Ovary (tissue), 9 donors: Measurements from ENCODE around the gene MCCC2. TPM values are rescaled to one million over a fixed set of nuclear protein-coding genes. Genes with fewer than 3 reads are reported as not detected.
A peak's percentile ranks its signal among the peaks of the same experiment; 100 is the strongest.

ENCODE experiments used
- DNase-seq, 5 donors: peaks; one replicate each; pipeline ENCODE4 v3.0.0-alpha.2; 2019 to 2020
- H3K27ac ChIP-seq, 2 donors: fragments of 200-600 bp; one replicate each; pipeline versions ENCODE4 v1.5.1 to v1.8.0; 2019 to 2022
- H3K27me3 ChIP-seq: fragments of 200-600 bp; one replicate; pipeline ENCODE4 v1.8.0; 2022
- H3K36me3 ChIP-seq: fragments of 200-600 bp; sonication (generic); one replicate; pipeline ENCODE4 v1.5.1; 2019
- H3K4me1 ChIP-seq: one replicate; pipeline ENCODE4 v1.8.1; 2013; ENCODE audit warnings: mild to moderate bottlenecking, moderate library complexity; ENCODE audit not compliant: insufficient read depth
- H3K4me3 ChIP-seq: fragments of 200-600 bp; sonication (generic); one replicate; pipeline ENCODE4 v1.5.1; 2017
- H3K9me3 ChIP-seq, 2 donors: fragments of 200-600 bp in 1 of 2; sonication (generic) in 1 of 2; one replicate each; pipeline versions ENCODE4 v1.5.1 to v1.8.1; 2013 to 2019; ENCODE audit warnings: mild to moderate bottlenecking in 1 of 2, moderate library complexity in 1 of 2
- EP300 ChIP-seq: sonication (generic); formaldehyde crosslinking; IDR thresholded peaks from one replicate; pipeline ENCODE4 v1.6.1; 2017; ENCODE audit warnings: antibody characterized with exemption
- POLR2A ChIP-seq: fragments of 450-650 bp; IDR thresholded peaks from one replicate; pipeline ENCODE4 v1.6.1; 2017; ENCODE audit warnings: antibody characterized with exemption, mild to moderate bottlenecking, moderate library complexity
- WGBS, 3 donors: extraction: QIAGEN DNeasy Blood & Tissue Kit in 1 of 3; methylation state at CpG; one replicate each; pipeline versions ENCODE4 v1.1.5 to v1.1.7; 2013 to 2017; 5-methylcytosine and 5-hydroxymethylcytosine counted together
- intact Hi-C, 4 donors: fragments of 100-400 bp; cut with DNase I; formaldehyde crosslinking; loops; one replicate each; pipeline versions ENCODE4 v1.11.0 to v1.15.1; 2022 to 2023
- polyA plus RNA-seq, 2 donors: library from polyadenylated mRNA; stranded (reverse); fragments of 200-250 nt in 1 of 2; fragments of 350-450 nt in 1 of 2; fragmentation: Illumina TruSeq in 1 of 2; extraction: RNeasy Lipid Tissue Mini Kit (QIAGEN cat#74804) in 1 of 2; gene quantifications; one replicate each; pipeline ENCODE4 v1.2.3, GENCODE V29; 2013 to 2014
- total RNA-seq, 7 donors: library from RNA; depleted of rRNA in 2 of 7; stranded (reverse); fragments of >200 nt in 2 of 7; fragmentation: NEBNext Ultra II Directional in 3 of 7; extraction: Animal tissue kit (Norgen Biotek cat#: 25700) in 3 of 7; gene quantifications; one replicate each; pipeline versions ENCODE4 v1.1.0 to v1.2.4, GENCODE V29; 2016 to 2023
- TF ChIP-seq, protein P1 (sequence below), 3 donors: fragments of 450-650 bp in 2 of 3; fragments of 200-600 bp in 1 of 3; IDR thresholded peaks; one replicate each; pipeline versions ENCODE4 v1.5.1 to v1.8.0; 2016 to 2022; ENCODE audit warnings: antibody characterized with exemption in 3 of 3, mild to moderate bottlenecking in 1 of 3
- donor health status: DM: no; HTN: no; CAD: no; lungs with moderate emphysema.
- donor health status: DM: no; HTN: no; CAD: no.
- donor health status: Bipolar disorder and iron deficiency.
- donor health status: DM: yes; HTN: yes; CAD: no.
- donor health status: DM: no; HTN: no; CAD: no.
- donor health status: DM: yes; HTN: yes; CAD: no.

MCCC2 gene
- total and polyA plus RNA-seq, 9 donors: 15.8 to 59.6 (median 27.0) TPM

GRCh38 chr5:71587766-71588532 lies 809 bp downstream of the MCCC2 start:
- Histone ChIP-seq H3K4me3 (peak overlapping the region; percentile 87), H3K36me3 (no peaks in the 10 kb centered on the region), H3K27ac (peak overlapping the region; percentile 4 to 76), H3K4me1 (peaks cover 11% of the 10 kb centered on the region), H3K9me3 (no peaks in the 10 kb centered on the region), H3K27me3 (no peaks in the 10 kb centered on the region)
- intact Hi-C loops: no loop called here
- TF ChIP-seq, protein P1, sequence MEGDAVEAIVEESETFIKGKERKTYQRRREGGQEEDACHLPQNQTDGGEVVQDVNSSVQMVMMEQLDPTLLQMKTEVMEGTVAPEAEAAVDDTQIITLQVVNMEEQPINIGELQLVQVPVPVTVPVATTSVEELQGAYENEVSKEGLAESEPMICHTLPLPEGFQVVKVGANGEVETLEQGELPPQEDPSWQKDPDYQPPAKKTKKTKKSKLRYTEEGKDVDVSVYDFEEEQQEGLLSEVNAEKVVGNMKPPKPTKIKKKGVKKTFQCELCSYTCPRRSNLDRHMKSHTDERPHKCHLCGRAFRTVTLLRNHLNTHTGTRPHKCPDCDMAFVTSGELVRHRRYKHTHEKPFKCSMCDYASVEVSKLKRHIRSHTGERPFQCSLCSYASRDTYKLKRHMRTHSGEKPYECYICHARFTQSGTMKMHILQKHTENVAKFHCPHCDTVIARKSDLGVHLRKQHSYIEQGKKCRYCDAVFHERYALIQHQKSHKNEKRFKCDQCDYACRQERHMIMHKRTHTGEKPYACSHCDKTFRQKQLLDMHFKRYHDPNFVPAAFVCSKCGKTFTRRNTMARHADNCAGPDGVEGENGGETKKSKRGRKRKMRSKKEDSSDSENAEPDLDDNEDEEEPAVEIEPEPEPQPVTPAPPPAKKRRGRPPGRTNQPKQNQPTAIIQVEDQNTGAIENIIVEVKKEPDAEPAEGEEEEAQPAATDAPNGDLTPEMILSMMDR (IDR thresholded peaks at IDR 0.05): no peak
- no peak for TF ChIP-seq POLR2A
- TF ChIP-seq EP300: no peak
- 61 to 68% (median 67%) methylated on average over 19 of the region's 19 CpGs for WGBS, 3 donors
- peak in 2 of 5 donors; percentile 27 to 38 for DNase-seq

DNA sequence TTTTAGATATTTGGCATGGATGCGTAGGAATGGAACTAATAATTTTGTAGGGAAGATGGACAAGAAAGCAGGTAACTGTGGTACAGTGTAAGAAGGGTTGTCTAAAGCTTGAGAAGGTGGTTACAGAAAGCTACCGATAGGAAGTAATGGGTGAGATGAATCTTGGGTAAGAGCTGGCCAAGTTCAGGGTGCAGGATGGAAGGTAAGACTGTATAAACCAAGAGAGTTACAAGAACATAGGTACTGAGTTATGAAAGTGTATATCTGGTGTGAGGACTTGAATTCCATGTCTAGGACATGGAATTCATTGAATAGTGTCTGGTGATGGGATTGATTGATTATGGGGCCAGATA lies 1.4 kb downstream of the MCCC2 start:
- DNase-seq: no peak
- no peaks in the 10 kb centered on the region for H3K27me3 ChIP-seq
- TF ChIP-seq EP300 (no peak), POLR2A (no peak)
- TF ChIP-seq, protein P1 (IDR thresholded peaks at IDR 0.05): no peak

DNA sequence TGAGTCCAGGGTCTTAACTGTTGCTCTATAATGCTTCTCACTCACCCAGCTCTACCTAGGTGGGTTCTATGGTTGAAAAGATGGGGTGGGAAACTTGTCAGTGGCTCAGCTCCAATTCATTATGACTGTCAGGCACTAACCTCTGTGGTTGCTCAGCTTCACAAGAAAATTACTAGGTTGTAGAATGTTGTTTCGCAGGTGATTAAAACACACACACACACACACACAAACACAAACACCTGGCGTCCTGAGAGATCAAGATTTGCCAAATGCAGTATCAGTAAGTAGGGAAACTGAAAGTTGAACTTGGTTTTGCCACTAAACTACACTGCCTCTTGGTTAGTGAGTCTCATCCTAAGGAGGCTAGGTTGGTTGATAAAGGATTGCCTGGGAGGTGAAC lies 2.8 kb downstream of the MCCC2 start:
- Histone ChIP-seq H3K27ac (no peak overlapping the region), H3K9me3 (no peaks in the 10 kb centered on the region), H3K36me3 (no peaks in the 10 kb centered on the region), H3K4me1 (peaks cover 11% of the 10 kb centered on the region), H3K4me3 (no peak overlapping the region), H3K27me3 (no peaks in the 10 kb centered on the region)
- 49 to 73% (median 69%) methylated on average over 2 of the region's 2 CpGs for WGBS, 3 donors
- TF ChIP-seq, protein P1 (IDR thresholded peaks at IDR 0.05): no peak
- no peak for TF ChIP-seq EP300
- no peak for TF ChIP-seq POLR2A
- intact Hi-C loops: no loop called here
- DNase-seq: no peak

More for the DNA sequence above, 1.4 kb downstream of the MCCC2 start:
- Histone ChIP-seq H3K4me3 (no peak overlapping the region), H3K4me1 (peaks cover 11% of the 10 kb centered on the region), H3K9me3 (no peaks in the 10 kb centered on the region), H3K27ac (no peak overlapping the region), H3K36me3 (no peaks in the 10 kb centered on the region)
- intact Hi-C loops: no loop called here
- WGBS, 3 donors: 90 to 97% (median 96%) methylated on average over 2 of the region's 2 CpGs

DNA sequence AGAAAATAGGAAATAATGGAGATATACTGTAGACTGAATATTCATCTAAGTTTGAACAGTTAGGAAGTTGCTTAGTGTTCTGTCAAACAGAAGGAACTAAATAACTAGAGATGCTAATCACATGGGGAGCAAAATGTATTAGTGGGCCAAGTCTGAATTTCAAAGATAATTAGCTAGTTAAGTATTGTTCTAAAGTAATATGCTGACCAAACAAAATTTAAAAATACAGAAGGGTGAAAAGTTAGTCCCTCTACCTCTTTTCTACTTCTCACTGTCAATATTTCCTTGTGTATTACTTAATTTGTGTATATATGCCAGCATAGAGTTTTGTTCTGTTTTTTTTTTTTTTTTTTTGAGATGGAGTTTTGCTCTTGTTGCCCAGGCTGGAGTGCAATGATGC lies 4.0 kb downstream of the MCCC2 start:
- no peak for DNase-seq
- H3K27ac ChIP-seq: no peak overlapping the region
- H3K4me1 ChIP-seq: peaks cover 11% of the 10 kb centered on the region
- H3K4me3 ChIP-seq: no peak overlapping the region
- TF ChIP-seq, protein P1 (IDR thresholded peaks at IDR 0.05): no peak
- TF ChIP-seq POLR2A (no peak), EP300 (no peak)
- H3K36me3 ChIP-seq: no peaks in the 10 kb centered on the region
- intact Hi-C loops: no loop called here
- no peaks in the 10 kb centered on the region for H3K27me3 ChIP-seq
- H3K9me3 ChIP-seq: no peaks in the 10 kb centered on the region
